HG02571 (cell line): ENCODE data around the gene MAFF.

ENCODE experiments used
- ATAC-seq: cut with Tn5 transposase; IDR thresholded peaks from one replicate; pipeline ENCODE4 v1.9.1; 2021; ENCODE audit warnings: mild to moderate bottlenecking, moderate library complexity; ENCODE audit not compliant: unreplicated experiment

The MAFF gene

DNA sequence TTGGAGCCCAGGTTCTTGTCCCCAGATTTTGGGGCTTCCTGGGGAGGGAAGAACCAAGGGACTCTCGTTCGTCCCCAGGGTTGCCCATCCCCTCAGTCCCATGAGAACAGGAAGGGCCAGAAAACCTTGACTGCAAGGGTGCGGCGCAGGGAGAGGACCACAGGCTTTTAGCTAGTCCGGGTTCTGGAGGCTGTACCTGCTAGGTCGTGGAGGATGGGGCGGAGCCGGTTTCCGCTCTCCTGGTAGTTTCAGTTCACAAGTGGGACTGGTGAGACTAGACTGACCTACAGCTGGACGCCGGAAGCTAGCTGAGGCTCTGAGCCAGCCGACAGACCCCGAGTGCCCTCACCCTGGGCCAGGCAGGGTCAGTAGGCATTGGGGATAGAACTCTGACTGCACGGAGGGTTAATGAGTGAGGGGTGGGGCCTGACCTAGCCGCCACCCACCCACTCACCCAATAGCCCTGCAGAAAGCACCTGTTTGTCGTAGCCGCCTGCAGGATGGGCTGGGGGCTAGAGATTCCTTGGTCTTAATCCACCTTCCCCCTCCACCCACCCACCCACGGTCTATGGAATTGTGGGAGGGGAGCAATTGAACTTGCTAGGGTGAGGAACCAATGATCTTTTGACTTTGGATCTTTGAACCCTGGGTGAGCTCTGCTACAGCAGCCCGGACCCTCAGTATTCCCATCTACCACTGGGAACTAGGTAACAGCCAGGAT, 1.5 kb downstream of the MAFF start:
- no peak for ATAC-seq

DNA sequence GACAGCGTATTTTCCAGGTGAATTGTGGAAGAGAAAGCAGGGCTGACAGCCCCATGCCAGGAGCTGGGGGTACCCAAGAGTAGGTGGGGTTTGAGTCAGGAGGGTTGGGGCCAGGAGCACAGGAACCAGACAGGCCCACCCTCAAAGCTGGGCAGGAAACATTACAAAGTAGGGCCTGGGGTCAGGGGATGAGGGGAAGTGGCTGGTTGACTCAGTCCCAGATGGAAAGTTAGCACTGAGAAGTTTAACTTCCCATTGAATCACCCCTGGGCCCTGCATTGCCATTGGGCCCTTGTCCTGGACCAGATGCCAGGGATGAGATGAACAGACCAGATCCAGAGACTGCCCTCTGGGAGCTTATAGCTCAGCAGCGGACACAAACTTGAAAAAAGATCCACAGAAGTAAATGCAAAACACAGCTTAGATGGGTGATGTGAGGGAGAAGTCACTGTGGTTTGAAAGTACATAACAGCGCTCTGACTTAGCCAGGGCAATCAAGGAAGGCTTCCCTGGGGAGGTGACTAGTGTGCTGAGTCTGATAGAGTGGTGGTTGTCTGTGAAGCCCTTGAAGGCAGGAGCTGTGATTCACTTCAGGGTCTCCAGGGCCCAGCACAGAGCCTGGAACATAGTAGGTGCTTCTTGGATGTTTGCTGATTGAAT, 2.2 kb downstream of the MAFF start:
- ATAC-seq = no peak

DNA sequence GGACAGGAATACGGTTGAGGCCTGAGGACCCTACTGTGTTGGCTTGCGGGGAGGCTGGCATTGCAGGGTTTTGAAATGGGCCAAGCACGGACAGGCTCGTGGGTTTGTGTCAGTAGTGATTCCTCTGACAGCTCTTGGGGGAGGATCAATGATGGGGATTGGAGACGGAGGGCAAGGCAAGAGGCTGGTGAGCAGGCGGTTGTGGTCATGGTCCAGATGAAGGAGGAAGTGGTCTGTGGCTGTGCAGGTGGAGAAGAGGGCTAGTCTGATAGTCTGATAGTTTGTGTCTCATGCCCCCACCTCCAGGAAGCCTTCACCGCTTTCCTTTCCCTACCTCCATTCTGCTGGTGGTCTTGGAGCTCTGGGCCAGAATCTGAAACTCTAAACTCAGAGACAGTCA, 3.0 kb downstream of the MAFF start:
- ATAC-seq = no peak

DNA sequence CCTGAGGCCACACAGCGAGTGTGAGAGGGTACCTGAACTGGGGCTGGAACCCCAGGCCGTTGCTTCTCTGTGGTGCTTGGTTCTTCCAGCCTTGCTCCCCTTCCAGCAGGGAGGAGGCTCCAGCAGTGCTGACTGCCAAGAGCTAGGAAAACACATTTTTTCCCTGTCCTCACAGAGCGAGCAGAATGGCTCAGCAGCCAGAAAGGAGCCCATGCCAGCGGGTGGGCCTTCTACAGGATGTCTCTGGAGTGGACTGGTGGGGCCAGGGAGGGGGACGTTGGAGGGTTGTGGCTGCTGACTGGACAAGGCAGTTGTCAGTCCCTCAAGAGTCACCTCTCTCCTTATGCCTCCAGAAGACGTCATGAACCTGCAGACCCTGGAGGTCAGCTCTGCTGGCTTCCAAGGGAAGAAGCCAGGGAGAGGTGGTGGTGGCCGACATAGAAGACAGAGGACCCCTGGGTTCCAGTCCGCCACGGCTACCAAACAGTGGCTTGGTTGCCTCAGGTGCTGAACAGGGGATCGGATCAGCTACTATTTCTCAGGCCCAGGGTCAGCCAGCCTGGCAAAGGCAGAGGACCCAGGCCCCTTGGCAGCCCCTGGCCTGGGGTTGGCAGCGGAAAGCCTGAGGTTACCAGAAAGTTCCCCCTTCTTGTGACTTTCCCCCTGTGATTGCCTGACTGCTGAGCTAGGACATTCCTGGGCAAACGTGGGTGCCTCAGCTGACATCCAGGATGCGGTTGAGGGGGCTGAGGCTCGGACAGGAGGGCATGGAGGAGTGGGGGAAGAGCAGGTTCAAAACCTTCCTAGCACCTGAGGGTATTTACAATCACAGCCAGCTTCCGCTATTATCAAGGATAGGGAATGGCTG, 3.7 kb downstream of the MAFF start:
- no peak for ATAC-seq

DNA sequence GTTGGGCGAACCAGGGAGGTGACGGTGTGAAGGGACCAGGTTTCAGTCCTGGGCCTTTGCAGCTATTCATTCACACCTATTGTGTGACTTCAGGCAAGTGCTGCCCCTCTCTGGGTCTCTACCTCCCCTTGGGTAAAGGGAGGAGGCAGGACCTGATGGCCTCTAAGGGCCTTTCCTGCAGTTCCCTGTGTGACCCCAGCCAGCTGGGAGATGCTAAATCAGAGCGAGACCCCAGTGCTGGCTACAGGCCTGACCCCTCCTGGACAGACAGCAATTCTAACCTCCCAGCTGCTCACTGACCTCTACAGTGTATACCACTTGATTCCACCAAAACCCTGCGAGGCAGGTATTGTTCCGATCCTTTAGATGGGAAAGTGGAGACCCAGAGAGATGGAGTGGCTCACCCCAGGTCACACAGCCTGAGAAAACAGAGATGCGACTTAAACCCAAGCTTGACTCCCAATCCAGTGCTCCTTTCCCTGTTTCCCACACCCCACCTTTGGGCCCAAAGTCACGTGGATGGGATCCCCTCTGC, 6.2 kb downstream of the MAFF start:
- no peak for ATAC-seq

DNA sequence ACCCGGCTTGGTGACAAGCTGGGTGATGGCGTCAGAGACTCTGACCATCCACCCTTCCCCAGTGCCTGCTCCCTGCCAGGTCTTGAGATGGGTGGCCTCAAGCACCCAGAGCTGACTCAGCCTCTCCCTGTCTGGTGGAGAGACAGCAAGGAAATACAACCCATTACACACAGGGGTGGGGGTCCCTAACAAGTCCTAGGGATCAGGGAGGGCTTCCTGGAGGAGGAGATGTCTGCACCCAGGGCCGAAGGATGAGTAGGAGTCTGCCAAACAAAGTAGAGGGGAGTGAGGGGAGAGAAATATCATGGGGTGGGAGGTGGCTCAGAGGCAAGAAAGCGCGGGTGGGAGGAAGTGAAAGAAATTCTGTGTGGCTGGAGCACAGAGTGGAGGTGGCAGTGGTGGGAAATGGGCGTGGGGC, 6.8 kb downstream of the MAFF start:
- no peak for ATAC-seq

DNA sequence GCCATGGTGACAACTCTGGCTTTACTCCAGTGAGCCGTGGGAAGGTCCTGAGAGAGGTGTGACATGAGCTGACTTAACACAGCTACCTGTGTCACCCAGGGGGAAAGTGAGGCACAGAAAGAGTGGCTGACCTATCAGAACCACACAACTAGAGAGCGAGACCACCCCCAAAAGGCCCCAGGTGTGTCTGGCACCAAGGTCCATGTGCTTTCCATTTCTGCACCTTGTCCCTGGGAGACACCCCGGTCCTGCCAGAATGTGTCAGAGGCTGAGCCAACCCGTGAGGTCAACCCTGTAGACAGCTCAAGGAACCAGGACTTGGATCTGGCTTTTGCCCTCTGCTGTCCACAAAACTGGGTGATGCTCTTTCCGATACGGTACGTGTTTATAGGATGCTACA, 9.8 kb downstream of the MAFF start:
- ATAC-seq = no peak

DNA sequence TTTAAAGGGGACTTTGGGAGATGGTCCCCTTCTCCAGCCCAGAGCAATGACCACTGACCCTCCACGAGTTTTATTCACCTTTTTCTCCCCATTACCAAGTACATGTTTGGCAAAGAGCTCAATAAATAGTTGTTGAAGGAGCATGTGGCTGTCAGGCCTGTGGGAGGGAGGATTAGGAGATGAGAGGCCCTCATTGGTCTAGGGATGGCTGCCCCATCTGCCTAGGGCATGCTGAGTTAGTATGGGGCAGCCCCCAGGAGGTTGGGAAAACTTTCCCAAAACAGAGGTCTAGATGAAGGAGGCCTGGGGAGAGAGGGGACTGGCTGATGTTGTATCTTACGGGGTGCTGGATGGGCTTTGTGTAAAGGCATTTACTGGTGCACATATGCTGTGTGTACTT, 10.6 kb downstream of the MAFF start:
- no peak for ATAC-seq

DNA sequence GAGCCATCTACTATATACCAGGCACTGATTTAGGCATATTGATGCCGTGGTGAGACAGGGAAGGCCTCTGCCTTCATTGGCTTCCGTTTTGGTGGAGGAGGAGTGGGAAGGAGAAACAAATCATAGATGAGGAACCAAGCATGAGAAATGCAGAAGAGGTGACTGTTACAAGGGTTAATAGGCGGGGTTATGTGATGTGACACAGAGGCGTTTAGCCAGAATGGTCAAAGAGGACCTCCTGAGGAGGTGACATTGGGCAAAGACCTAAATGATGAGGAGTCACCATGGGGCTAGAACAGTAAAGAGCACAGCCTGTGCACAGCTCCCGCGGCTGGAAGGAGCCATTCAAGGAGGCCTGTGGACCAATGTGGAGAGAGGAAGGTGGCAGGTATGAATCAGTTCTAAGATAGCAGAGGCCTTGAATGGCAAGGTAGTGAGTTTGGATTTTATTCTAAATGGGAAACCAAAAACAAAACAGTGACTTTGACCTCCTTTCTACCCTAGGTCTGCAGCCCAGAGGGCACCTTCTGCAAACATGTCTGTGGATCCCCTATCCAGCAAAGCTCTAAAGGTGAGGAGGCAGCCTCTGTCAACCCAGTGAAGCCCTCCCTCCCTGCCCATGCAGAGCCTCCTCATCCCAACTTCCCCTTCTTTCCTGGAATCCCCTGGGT, 11.7 kb downstream of the MAFF start:
- no peak for ATAC-seq

DNA sequence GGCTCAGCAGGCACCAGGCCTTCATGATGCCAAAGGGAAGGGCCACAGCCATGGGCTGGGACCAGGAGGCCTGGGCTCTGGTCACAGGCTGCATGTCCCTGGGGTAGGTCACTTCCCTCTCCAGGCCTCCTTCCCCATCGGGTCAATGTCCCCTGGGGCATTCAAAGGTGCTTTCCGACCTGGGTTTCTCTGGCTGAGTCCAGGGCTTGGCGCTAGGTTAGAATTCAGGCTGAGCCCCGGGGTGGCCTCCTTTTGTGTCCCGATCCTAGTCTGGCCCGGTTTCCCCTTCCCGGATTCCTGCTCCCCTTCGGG, 12.2 kb downstream of the MAFF start:
- no peak for ATAC-seq

DNA sequence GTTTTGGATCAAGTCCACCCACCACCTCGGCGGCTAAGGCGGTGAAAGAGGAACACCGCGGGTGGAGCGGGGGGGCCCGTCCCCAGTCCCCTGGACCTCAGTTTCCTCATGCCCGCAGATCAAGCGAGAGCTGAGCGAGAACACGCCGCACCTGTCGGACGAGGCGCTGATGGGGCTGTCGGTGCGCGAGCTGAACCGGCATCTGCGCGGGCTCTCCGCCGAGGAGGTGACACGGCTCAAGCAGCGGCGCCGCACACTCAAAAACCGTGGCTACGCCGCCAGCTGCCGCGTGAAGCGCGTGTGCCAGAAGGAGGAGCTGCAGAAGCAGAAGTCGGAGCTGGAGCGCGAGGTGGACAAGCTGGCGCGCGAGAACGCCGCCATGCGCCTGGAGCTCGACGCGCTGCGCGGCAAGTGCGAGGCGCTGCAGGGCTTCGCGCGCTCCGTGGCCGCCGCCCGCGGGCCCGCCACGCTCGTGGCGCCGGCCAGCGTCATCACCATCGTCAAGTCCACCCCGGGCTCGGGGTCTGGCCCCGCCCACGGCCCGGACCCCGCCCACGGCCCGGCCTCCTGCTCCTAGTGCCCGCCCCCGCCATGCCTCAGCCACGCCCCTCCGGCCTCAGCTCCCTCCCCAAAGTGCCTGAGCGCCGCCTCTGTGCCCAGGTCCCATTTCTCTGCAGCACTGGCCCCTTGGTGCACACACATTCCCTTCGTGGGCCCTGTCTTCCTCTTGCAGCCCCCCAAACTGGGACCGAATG, 12.7 kb downstream of the MAFF start:
- ATAC-seq = no peak

DNA sequence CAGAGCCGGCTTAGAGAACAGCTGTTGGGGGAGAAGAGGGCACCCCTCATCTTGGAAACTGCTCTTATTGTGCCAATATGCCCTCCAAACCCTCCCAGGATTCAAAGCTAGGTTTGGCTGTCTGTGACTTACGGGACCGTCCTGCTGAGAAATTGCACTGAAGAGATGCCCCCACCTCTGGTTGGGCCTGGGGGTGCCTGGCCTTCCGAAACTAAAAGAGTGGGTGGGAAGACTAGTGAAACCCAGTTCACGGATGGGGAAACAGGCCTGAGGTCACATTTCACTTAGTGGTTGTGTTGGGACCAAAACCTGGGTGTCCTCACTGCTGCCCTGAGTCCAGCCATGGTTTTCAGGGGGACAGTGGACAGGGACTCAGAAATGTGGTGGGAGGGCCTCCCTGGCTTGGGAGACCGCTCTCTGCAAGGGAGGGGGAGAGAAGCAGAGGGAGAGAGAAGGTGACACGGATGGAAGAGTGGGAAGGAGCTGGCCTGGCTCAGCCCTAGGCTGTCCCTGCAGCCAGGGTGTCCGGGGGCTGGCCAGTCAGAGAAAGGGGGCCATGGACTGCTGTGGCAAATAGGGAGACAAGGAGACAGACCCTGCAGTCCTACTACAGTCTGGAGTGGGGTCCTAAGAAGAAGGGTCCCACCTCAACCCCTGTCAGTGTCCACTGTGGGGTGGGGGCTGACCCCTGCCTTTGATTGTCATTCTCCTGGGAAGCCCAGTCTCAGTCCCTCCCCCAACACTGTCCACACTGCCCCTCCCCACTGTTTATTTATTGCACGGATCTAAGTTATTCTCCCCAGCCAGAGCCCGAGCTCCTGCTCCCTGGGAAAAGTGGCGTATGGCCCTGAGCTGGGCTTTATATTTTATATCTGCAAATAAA, 13.6 kb downstream of the MAFF start:
- no peak for ATAC-seq

DNA sequence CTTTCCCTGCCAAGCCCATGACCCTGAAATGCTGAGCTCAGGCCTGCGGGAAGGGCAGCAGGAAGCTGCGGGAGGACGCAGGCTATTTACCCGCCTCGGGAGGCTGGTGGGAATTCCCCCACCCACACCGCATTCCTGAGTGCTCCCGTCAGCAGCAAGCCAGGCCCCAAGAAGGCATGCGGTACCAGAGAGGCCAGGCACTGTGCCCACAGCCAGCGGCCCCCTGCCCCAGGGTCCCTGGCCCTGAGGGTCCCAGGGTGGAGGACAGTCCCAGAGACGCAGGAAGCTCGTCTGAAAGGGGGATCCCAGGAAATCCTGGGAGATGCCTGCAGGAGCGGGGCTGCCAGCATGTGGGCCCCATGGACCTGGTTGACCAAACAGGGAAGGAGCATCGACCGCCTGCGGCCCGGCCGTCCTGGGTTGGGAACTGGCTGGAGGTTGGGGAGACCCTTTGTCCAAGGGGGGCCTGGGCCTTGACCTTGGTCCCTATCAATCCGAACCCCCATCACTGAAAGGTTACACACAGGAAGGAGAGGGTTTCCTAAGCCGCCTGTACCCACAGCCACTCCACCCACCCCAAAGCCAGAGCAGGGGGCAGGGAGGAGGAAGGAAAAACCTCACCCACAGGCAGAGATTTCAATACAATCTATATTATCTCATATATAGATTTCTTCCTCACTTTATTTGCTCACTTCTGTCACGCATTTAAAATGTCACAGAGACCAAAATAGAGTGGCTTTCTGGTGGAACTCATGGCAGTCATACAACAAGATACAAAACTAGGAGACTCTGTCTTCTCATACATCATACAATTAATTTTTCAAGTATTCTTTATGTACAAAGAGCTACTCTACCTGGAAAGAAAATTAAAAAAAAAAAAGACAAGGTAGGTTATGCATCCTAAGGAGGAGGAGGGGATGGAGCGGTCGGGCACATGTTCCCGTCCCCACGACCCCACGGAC, 17.1 kb downstream of the MAFF start:
- ATAC-seq = no peak

DNA sequence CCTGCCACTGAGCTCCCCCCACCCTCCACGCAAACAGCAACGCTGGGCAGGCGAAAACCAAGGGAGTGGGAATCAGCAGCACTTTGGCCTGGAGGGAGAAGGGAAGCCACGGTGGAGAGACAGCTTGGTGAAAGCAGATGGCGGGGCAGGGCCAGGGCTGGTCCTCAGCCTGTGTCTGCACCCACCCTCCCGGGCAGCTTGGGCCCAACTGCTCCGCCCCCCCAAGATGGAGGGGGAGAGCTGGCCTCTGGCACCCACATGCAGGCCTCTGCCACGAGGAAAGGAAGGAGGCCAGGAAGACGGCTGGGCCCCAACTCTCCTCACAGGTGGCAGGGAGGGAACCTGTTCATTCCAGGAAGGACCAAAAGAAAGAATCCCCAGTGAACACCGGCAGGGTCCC, 17.8 kb downstream of the MAFF start:
- no peak for ATAC-seq

DNA sequence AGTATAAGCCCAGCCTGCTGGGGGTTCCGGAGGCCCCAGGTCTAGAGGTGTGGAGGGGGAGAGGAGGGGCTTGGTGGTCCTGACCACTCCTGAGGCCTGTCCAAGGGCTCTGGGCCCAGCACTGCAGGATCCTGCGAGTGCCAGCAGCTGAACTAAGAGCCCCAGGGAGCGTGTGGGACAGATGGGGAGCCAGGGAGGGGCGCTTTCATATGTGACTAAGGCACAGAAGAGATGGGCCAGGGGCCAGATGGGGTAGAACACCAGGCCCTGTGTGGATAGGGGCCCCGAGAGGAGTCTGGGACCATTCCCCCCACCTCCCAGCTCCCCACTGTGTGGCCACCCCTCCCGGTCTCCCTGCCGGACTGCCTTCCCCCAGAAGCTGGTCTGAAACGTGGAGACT, 18.4 kb downstream of the MAFF start:
- ATAC-seq = no peak

DNA sequence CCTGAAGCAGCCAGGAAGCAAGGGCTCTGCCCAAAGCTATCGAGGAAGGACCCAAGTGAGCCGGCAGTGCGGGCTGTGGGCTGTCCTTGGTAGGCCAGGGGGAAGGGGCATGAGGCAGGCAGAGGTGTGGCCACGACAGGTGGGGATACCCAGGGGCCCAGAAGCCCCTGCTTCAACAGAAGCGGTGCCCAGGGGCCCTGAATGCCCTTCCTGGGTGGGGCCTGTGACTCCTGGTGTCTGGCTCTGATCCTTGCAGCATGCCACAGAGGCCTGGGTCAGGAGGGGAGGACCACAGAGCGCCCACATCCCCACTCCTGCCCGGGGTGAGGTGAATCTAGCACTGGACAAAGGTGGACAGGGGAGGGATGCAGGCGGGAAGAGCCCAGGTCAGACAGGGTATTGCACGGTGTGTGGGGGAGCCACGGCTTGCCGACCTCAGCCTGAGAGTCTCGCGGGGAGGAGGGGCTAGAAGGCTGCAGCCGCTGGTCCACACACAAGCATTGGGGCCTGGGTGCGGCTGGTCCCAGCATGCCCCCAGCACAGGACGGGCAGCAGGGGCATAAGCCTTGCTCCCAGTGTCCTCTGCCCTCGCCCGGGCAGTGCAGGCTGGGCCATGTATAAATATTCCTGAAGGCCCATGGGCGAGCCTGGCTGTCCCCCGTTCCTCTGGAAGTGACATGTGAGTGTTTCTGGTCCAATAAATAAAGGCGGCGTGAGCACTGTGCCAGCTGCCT, 19.0 kb downstream of the MAFF start:
- no peak for ATAC-seq

DNA sequence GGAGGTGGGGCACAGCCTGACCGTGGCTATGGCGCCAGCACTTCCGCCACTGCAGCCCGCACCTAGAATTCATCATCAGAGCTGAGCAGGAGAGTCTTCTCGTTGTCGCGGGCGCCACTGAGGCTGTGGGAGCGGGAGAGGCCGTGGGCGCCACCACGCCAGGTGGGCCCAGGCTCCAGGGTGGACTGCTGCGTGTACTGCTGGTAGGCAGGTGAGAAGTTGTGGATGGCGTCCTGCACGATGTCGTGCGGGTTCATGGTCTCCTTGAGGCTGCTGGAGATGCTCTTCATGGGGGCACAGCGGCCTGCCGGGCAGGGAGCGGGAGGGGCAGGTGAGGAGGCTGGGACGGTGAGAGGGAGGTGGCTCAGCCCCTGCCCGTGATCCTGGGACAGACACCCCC, 19.6 kb downstream of the MAFF start:
- ATAC-seq = no peak
